ENCODE data around the gene CXCL10.
"Not testable (repeated sequence)": the region's sequence is repeated elsewhere in the genome, so short reads cannot be mapped to it uniquely, and the experiment has no call there.

The CXCL10 gene

GRCh38 chr4:76029300-76029699 is 6.0 kb upstream of the CXCL10 start:
- FAIRE-seq (no peak), DNase-seq (ENCODE audit: insufficient read length, low spot score) (no peak)

DNA sequence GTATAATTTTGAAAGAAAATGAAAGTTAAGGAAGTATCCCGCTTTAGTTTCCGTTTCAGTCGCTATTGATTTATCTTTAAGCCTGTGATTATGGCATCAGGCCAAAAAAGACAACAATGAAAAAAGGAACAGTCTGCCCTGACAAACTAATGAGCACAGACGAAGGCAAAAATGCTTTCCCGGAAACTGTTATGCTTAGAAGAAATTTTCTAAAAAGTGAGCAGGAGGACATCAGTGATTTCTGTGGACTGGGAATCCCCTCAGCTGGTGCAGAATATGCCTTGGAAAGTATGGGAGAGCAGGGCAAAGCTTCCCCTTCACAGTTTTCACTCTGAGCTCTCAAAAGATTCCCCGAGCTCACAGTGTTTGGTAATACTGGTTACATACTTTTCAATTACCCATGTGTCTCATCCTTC is 5.1 kb upstream of the CXCL10 start:
- no peak for FAIRE-seq
- no peak for DNase-seq (ENCODE audit: insufficient read length, low spot score)

GRCh38 chr4:76024065-76024464 is 768 bp upstream of the CXCL10 start:
- FAIRE-seq = no peak
- no peak for DNase-seq (ENCODE audit: insufficient read length, low spot score)

DNA sequence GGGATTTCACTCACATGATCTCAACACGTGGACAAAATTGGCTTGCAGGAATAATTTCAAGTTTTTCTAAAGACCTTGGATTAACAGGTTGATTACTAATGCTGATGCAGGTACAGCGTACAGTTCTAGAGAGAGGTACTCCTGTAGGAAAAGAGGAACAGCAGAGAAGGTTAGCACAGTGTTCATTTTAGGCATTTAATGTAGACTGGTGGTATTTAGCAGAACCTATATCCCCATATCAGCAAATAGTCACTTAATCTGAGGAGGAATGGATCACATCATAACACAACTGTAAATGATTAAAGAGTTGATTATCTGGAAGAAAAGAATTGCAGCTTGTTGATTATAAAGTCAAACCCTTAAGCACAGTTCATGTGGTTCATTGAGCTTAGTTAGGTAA is 620 bp downstream of the CXCL10 start:
- FAIRE-seq = no peak
- no peak for DNase-seq (ENCODE audit: insufficient read length, low spot score)

GRCh38 chr4:76022031-76022430 is 1.3 kb downstream of the CXCL10 start:
- no peak for FAIRE-seq
- DNase-seq (ENCODE audit: insufficient read length, low spot score) = no peak

- DNase-seq (ENCODE audit: insufficient read length, low spot score) = no peak
- FAIRE-seq = no peak
Measured at GRCh38 chr4:76017056-76017686, 6.1 kb downstream of the CXCL10 start.

- no peak for FAIRE-seq
- DNase-seq (ENCODE audit: insufficient read length, low spot score) = no peak
Measured at GRCh38 chr4:76016393-76016792, 6.9 kb downstream of the CXCL10 start.

- DNase-seq (ENCODE audit: insufficient read length, low spot score) (no peak), FAIRE-seq (no peak)
Measured at GRCh38 chr4:76013540-76013939, 9.8 kb downstream of the CXCL10 start.

- no peak for DNase-seq (ENCODE audit: insufficient read length, low spot score)
- no peak for FAIRE-seq
Measured at GRCh38 chr4:76012388-76012801, 10.9 kb downstream of the CXCL10 start.

DNA sequence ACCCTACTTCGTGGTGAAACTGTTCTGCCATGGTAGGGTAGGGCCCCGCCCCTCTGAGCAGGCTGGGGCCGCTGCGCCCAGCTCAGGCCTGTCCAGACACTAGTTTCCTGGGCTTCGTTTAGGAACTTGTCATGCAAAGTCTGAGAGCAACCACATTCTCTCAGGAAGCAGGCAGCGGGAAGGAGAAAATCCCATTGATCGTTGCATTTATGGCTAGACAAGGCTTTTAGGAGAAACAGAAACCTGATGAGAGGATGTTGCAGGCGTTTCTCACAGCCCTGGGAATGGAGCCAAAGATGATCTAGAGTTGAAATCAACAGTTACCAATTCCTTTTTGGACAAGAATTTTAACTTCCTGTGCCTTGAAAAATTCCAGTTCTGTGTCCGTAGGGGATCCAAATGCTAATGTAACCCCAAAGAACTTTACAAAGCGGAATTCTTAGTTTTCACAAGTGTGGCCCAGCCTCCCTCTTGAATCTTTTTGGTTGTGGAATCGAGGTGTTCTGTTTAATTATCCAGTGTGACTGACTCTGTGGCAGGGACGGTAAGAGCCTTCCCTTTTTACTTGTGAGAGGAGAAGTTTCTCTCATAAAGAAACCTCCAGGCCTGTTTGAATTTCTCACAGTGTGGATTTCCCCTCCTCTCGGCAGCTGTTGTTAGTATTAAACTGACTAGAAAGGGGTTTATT is 11.5 kb downstream of the CXCL10 start:
- DNase-seq (ENCODE audit: insufficient read length, low spot score) (no peak), FAIRE-seq (no peak)

DNA sequence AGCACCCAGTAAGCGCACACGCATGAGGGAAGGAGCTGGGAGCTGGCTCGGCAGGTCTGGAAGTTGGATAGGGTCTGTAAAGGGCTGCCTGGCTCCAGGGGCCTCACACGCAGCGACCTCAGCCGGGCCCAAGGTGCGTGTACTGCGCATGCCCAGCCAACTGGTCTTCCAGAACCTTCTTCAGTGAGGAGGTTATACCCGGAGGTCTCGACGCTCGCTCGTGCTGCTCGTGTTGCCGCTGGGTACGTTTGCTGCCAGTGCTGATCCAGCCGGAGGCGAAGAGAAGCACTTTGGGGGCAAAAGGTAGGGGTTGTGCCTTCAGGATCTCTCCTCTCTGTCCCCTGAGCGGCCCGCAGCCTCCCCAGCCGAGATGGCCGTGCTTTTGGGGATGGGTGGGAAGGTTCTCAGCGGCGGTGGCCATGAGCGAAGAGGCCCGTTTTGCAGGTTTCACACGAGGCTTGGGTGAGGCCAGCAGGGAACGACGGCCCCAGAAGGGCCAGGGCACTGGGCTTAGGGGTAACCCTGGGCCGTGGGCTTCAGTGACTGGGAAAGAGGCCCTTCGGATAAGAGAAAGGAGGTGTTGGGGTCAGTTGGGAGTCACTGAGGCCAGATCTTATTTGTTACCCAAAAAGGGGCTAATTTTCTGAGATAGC is 12.2 kb downstream of the CXCL10 start:
- FAIRE-seq = no peak
- no peak for DNase-seq (ENCODE audit: insufficient read length, low spot score)

GRCh38 chr4:76010576-76010975 is 12.7 kb downstream of the CXCL10 start:
- FAIRE-seq = no peak

DNA sequence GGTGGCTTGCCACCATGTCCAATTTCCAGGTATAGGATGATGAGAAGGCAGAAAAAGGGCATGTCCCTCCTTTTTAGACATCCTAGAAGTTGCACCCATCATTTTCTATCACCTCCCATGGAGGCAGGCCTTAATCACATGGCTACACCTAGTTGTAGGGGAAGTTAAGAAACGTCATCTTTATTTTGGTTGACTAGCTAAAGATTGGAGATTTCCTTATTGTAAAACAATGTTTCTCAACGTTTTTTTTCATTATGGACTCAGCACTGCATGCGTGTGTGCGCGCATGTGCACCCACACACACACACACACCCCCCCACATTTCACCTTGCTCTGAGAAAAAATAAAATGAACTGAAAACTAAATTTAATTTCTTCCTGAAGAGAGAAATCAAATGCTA is 14.0 kb downstream of the CXCL10 start:
- DNase-seq (ENCODE audit: insufficient read length, low spot score) = no peak
- no peak for FAIRE-seq

More at GRCh38 chr4:76010576-76010975, 12.7 kb downstream of the CXCL10 start:
- DNase-seq (ENCODE audit: insufficient read length, low spot score) = no peak

- DNase-seq (ENCODE audit: insufficient read length, low spot score) (no peak), FAIRE-seq (no peak)
Measured at GRCh38 chr4:76007089-76007862, 16.0 kb downstream of the CXCL10 start, which contains the start of gene CXCL9. CXCL9 (minus strand) TSS chr4:76007509; CDS start chr4:76007449, 60 bp downstream.

DNA sequence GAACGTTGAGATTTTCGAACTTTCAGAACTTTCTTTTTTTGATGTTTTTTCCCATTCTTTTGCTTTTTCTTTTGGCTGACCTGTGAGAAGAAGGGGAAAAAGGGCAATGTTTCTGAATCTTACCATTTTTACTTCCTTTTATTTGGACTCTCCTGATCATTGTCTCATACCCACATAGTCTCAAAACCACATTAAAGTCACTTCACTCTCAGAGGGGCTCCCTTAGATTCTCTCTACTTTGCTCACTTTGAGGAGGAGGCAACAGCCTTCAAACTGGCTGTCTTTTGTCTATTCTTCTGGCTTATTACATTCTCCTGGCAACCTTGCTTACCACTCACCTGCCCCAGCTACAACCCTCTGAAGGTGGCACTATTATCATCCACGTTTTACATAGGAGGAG is 19.7 kb downstream of the CXCL10 start:
- FAIRE-seq (no peak), DNase-seq (ENCODE audit: insufficient read length, low spot score) (no peak)

DNA sequence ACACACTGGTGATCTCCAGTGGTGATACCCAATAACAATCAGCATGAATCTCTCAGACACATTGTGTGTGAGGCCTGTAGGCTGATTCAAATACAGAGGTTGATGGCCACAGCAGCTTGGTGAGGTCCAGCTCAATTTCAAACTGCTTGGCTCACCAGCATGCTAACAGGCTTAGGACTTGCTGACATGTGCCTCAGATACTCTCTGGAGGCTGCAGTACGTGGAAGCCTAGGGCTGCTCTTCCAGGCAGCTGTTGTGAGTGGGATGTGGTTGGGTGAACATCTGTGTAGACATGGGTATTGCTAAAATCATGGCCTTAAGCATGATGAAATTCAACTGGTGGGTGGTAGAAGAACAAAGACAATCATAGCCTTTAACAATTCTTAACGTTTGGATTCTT is 20.3 kb downstream of the CXCL10 start:
- DNase-seq (ENCODE audit: insufficient read length, low spot score) (no peak), FAIRE-seq (no peak)

DNA sequence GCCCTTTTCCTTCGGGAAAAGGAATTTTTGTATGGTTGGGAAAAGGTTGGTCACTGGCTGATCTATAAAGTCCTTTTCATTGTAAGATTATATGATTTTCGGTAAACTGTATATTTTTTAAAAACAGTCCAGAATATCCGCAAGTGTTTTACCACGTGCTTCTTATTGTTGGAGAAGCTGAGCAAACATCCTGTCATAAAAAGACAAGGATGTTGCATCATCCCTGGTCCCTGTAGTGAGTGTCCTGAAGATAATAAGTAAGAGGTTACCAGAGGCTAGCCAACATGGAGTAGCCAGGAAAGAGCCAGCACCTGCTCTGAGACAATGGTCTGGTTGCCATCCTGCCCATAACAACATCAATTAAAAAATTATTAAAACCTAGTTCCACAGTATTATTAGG is 21.1 kb downstream of the CXCL10 start:
- FAIRE-seq = no peak
- DNase-seq (ENCODE audit: insufficient read length, low spot score) = no peak

DNA sequence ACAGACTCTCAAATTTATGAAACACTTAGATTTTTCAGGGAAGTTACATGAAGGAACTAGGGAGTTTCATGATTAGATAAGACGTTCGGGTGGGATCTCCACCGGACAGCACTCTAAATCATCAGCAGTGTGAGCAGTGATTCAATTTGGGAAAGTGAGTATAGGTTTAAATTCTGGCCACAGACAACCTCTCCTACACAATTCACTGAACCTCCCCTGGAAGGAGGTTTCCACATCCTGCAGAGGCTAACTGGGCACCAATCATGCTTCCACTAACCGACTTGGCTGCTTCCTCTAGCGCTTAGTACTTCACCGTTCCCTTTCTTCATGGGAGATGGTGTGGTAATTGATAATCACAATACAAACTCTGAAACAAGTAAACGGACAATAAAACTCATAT is 21.6 kb downstream of the CXCL10 start:
- FAIRE-seq (no peak), DNase-seq (ENCODE audit: insufficient read length, low spot score) (no peak)

DNA sequence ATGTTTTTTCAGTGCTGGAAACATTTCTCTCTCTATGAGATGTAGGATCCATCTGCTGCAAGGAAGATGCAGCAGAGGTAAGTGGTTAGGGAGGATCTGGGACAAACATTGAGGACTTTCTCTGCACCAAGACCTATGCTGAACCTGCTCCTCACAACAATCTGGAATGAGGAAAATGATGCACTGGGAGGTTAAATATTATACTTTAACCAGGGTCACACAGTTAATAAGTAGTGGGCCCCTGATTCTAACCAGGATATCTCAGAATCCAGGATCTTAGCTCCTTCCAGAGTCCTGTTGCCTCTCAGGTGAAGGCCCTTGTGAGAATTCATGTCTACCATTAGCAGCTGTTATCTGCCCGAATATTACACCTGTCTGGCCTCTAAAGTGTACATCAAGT is 23.0 kb downstream of the CXCL10 start:
- FAIRE-seq (no peak), DNase-seq (ENCODE audit: insufficient read length, low spot score) (no peak)

GRCh38 chr4:75998525-75999147 is 24.7 kb downstream of the CXCL10 start:
- DNase-seq (ENCODE audit: insufficient read length, low spot score); FAIRE-seq: not testable (repeated sequence)

DNA sequence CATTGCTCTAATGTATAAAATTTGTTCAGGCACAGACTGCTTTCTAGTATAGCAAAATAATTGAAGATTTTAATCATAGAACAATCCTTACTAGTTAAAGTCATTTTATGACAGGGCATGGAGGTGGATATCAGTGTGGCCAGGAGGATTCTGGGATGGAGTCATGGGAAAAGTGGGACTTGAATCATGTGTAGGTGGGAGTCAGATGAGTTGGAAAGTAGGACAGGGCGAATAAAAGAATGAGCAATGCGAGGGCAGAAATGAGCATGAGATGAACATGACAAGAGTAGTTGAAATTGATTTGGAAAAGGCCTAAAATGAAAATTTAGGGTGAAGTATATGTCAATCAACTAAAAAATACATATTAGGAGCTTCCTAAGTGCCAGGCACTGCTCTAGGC is 25.4 kb downstream of the CXCL10 start:
- FAIRE-seq (no peak), DNase-seq (ENCODE audit: insufficient read length, low spot score) (no peak)

All from HTR-8/SVneo (cell line).